HCT116 (cell line): ENCODE data around the gene COX11. TPM values are rescaled to one million over a fixed set of nuclear protein-coding genes. Genes with fewer than 3 reads are reported as not detected.

ENCODE experiments used
- ATAC-seq: fragments of 200-7000 bp; cut with Tn5 transposase; 2 replicates; pipeline ENCODE4 v1.9.1; 2020; ENCODE audit warnings: mild to moderate bottlenecking, moderate library complexity
- Bru-seq: library from RNA; stranded (reverse); fragments of 400-500 nt; gene quantifications from one replicate; lab custom pipeline; 2021; lab: Mats Ljungman, UMichigan
- BruChase-seq, 2 experiments: library from RNA; stranded (reverse); fragments of 400-500 nt; gene quantifications; one replicate each; lab custom pipeline; 2021; lab: Mats Ljungman, UMichigan
- BruUV-seq: library from RNA; stranded (reverse); fragments of 400-500 nt; replicated peaks from 2 replicates; lab custom pipeline; 2021; lab: Mats Ljungman, UMichigan
- CTCF ChIA-PET: fragments of 300-600 bp; sonication (Branson Sonifier 250); formaldehyde crosslinking; loops from one replicate; lab custom pipeline; 2021; ENCODE audit warnings: antibody characterized with exemption; lab: Charles Lee
- POLR2A ChIA-PET: fragments of 300-600, 350-600 bp; sonication (Branson Sonifier 250); formaldehyde crosslinking; loops from one replicate; lab custom pipeline; 2021; ENCODE audit warnings: antibody characterized with exemption; lab: Charles Lee
- RAD21 ChIA-PET, 2 experiments: fragments of 300-600 bp; sonication (Branson Sonifier 250); formaldehyde crosslinking; loops; one replicate each; lab custom pipeline; 2023; ENCODE audit warnings: low total read pairs in 2 of 2; ENCODE audit not compliant: uncharacterized antibody in 2 of 2, unreplicated experiment in 2 of 2, low non-redundant PET in 1 of 2; lab: Charles Lee
- DNase-seq: peaks from one replicate; pipeline ENCODE4 v3.0.0-alpha.2; 2010; ENCODE audit warnings: low read depth, low spot score
- H2AFZ ChIP-seq: fragments of 200-600 bp; shearing (Covaris generic), sonication (generic); 2 replicates; pipeline ENCODE4 v1.6.1; 2017; ENCODE audit warnings: low read depth, mixed run types, mixed read lengths, antibody characterized with exemption, low read length; ENCODE audit not compliant: poor library complexity, severe bottlenecking
- H3K27ac ChIP-seq: 2 replicates; pipeline ENCODE4 v1.5.1; 2012; ENCODE audit warnings: low read depth, low read length
- H3K27me3 ChIP-seq: fragments of 200-600 bp; sonication (generic); 2 replicates; pipeline ENCODE4 v1.6.1; 2016; ENCODE audit warnings: mixed run types, low read length, mixed read lengths; ENCODE audit not compliant: insufficient read depth
- H3K36me3 ChIP-seq, 2 experiments: fragments of 200-500 bp in 1 of 2; fragments of 200-600 bp in 1 of 2; sonication (Bioruptor generic) in 1 of 2; sonication (generic) in 1 of 2; 2 replicates each; pipeline versions ENCODE4 v1.5.1 to v1.6.1; 2014 to 2016; ENCODE audit warnings: low read length in 2 of 2, inconsistent platforms in 1 of 2, mixed read lengths in 1 of 2, mixed run types in 1 of 2; ENCODE audit not compliant: insufficient read depth in 2 of 2, control insufficient read depth in 1 of 2
- H3K4me1 ChIP-seq, 2 experiments: fragments of 200-600 bp in 1 of 2; sonication (generic) in 1 of 2; 2 replicates each; pipeline versions ENCODE4 v1.5.1 to v1.6.1; 2012 to 2017; ENCODE audit warnings: low read length in 2 of 2, inconsistent platforms in 1 of 2, mild to moderate bottlenecking in 1 of 2, mixed read lengths in 1 of 2, mixed run types in 1 of 2, moderate library complexity in 1 of 2; ENCODE audit not compliant: insufficient read depth in 2 of 2, control insufficient read depth in 1 of 2
- H3K4me2 ChIP-seq: fragments of 200-600 bp; sonication (generic); 2 replicates; pipeline ENCODE4 v1.6.1; 2017; ENCODE audit warnings: mixed run types, low read length, mixed read lengths
- H3K4me3 ChIP-seq, 2 experiments: fragments of 200-600 bp in 1 of 2; sonication (generic) in 1 of 2; replicated peaks in 1 of 2; 2 replicates each; pipeline ENCODE4 v1.5.1; 2011 to 2016; ENCODE audit warnings: low read length in 2 of 2, control low read depth in 1 of 2, low read depth in 1 of 2, mild to moderate bottlenecking in 1 of 2, mixed read lengths in 1 of 2, mixed run types in 1 of 2
- H3K79me2 ChIP-seq: fragments of 200-600 bp; sonication (generic); 2 replicates; pipeline ENCODE4 v1.6.1; 2017; ENCODE audit warnings: mild to moderate bottlenecking, mixed run types, low read length, moderate library complexity, mixed read lengths; ENCODE audit not compliant: insufficient read depth
- H3K9ac ChIP-seq: fragments of 200-600 bp; sonication (generic); 2 replicates; pipeline ENCODE4 v1.6.1; 2016; ENCODE audit warnings: low read length, mixed read lengths
- H3K9me2 ChIP-seq: fragments of 200-600 bp; sonication (generic), shearing (Covaris generic); 2 replicates; pipeline ENCODE4 v1.6.1; 2017; ENCODE audit warnings: mixed run types, mild to moderate bottlenecking, moderate library complexity; ENCODE audit not compliant: insufficient read depth
- H3K9me3 ChIP-seq, 2 experiments: fragments of 200-500 bp in 1 of 2; fragments of 200-600 bp in 1 of 2; sonication (Bioruptor generic) in 1 of 2; sonication (generic) in 1 of 2; 2 replicates each; pipeline ENCODE4 v1.6.1; 2014 to 2017; ENCODE audit warnings: low read length in 2 of 2, mixed read lengths in 2 of 2, inconsistent platforms in 1 of 2, low read depth in 1 of 2, mild to moderate bottlenecking in 1 of 2, mixed run types in 1 of 2, moderate library complexity in 1 of 2; ENCODE audit not compliant: control insufficient read depth in 1 of 2, insufficient read depth in 1 of 2
- H4K20me1 ChIP-seq: fragments of 200-600 bp; sonication (generic), shearing (Covaris generic); 2 replicates; pipeline ENCODE4 v1.6.1; 2017; ENCODE audit warnings: mixed run types, mild to moderate bottlenecking, moderate library complexity; ENCODE audit not compliant: insufficient read depth
- ATF3 ChIP-seq: IDR thresholded peaks from 2 replicates; pipeline ENCODE4 v1.6.1; 2012
- CBX3 ChIP-seq: IDR thresholded peaks from 2 replicates; pipeline ENCODE4 v1.6.1; 2012; ENCODE audit warnings: low read depth
- CEBPB ChIP-seq: IDR thresholded peaks from 2 replicates; pipeline ENCODE4 v1.6.1; 2012; ENCODE audit warnings: low read depth
- EGR1 ChIP-seq: IDR thresholded peaks from 2 replicates; pipeline ENCODE4 v1.6.1; 2012; ENCODE audit warnings: low read depth
- ELF1 ChIP-seq: IDR thresholded peaks from 2 replicates; pipeline ENCODE4 v1.6.1; 2012; ENCODE audit warnings: low read depth, borderline replicate concordance
- EZH2 ChIP-seq: fragments of 200-600 bp; sonication (generic); IDR thresholded peaks from 2 replicates; pipeline ENCODE4 v1.6.1; 2017; ENCODE audit warnings: antibody characterized with exemption, mixed run types
- EZH2phosphoT487 ChIP-seq: fragments of 200-600 bp; IDR thresholded peaks from 2 replicates; pipeline ENCODE4 v1.6.1; 2018; ENCODE audit warnings: antibody characterized with exemption, borderline replicate concordance
- FOSL1 ChIP-seq: IDR thresholded peaks from 2 replicates; pipeline ENCODE4 v1.6.1; 2012; ENCODE audit warnings: low read depth
- JUND ChIP-seq: IDR thresholded peaks from 2 replicates; pipeline ENCODE4 v1.6.1; 2012
- MAX ChIP-seq: IDR thresholded peaks from 2 replicates; pipeline ENCODE4 v1.6.1; 2012
- POLR2A ChIP-seq: IDR thresholded peaks from 2 replicates; pipeline ENCODE4 v1.7.0; 2011; ENCODE audit warnings: borderline replicate concordance; ENCODE audit not compliant: insufficient read depth, insufficient read length; ENCODE audit errors: extremely low read depth
- POLR2AphosphoS5 ChIP-seq: IDR thresholded peaks from 2 replicates; pipeline ENCODE4 v1.6.1; 2011; ENCODE audit warnings: mild to moderate bottlenecking, low read depth, low read length, moderate library complexity
- RAD21 ChIP-seq: IDR thresholded peaks from 2 replicates; pipeline ENCODE4 v1.6.1; 2012; ENCODE audit warnings: low read depth, mild to moderate bottlenecking
- SIN3A ChIP-seq: IDR thresholded peaks from 2 replicates; pipeline ENCODE4 v1.6.1; 2012; ENCODE audit warnings: low read depth
- SP1 ChIP-seq: IDR thresholded peaks from 2 replicates; pipeline ENCODE4 v1.6.1; 2012; ENCODE audit warnings: low read depth
- TCF7L2 ChIP-seq: IDR thresholded peaks from 2 replicates; pipeline ENCODE4 v1.7.0; 2011; ENCODE audit warnings: borderline replicate concordance, inconsistent platforms; ENCODE audit not compliant: insufficient read depth, insufficient read length; ENCODE audit errors: extremely low read depth
- YY1 ChIP-seq: IDR thresholded peaks from 2 replicates; pipeline ENCODE4 v1.6.1; 2011; ENCODE audit warnings: low read length, low read depth, moderate library complexity, mild to moderate bottlenecking; ENCODE audit not compliant: insufficient replicate concordance; ENCODE audit errors: extremely low read depth
- ZFX ChIP-seq: fragments of 450-650 bp; IDR thresholded peaks from 2 replicates; pipeline ENCODE4 v1.6.1; 2017
- ZNF274 ChIP-seq: fragments of 200-500 bp; sonication (Bioruptor generic); IDR thresholded peaks from 2 replicates; pipeline ENCODE4 v1.6.1; 2014; ENCODE audit warnings: mild to moderate bottlenecking, low read depth, low read length, inconsistent platforms
- intact Hi-C: fragments of 100-400 bp; cut with micrococcal nuclease; formaldehyde crosslinking; loops from 2 replicates; pipeline ENCODE4 v1.10.0; 2022
- long read RNA-seq: library from polyadenylated mRNA; unstranded; transcript quantifications from one replicate; pipeline ENCODE4 v2.0.0, GENCODE V29; 2021; ENCODE audit not compliant: unreplicated experiment
- polyA plus RNA-seq: library from polyadenylated mRNA; unstranded; fragments of >200 nt; gene quantifications from 2 replicates; pipeline ENCODE4 v1.2.1, GENCODE V29; 2012; ENCODE audit warnings: missing spikeins
- total RNA-seq: library from RNA; stranded (reverse); gene quantifications from one replicate; pipeline ENCODE4 v1.2.1, GENCODE V29; 2021; ENCODE audit not compliant: unreplicated experiment
- TF ChIP-seq, protein P1 (sequence below): IDR thresholded peaks from 2 replicates; pipeline ENCODE4 v1.6.1; 2011; ENCODE audit warnings: mild to moderate bottlenecking, low read length, moderate library complexity; ENCODE audit not compliant: insufficient replicate concordance; ENCODE audit errors: extremely low read depth

The COX11 gene, protein sequence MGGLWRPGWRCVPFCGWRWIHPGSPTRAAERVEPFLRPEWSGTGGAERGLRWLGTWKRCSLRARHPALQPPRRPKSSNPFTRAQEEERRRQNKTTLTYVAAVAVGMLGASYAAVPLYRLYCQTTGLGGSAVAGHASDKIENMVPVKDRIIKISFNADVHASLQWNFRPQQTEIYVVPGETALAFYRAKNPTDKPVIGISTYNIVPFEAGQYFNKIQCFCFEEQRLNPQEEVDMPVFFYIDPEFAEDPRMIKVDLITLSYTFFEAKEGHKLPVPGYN
- total RNA-seq: 62.9 TPM
- polyA plus RNA-seq: 41.3 and 48.2 TPM in 2 replicates
- percentile 87 among the genes with signal in this experiment for Bru-seq, nascent RNA
- BruChase-seq, experiment 1, labeled RNA remaining after a 6-hour chase: percentile 95 among the genes with signal in this experiment
- percentile 90 among the genes with signal in this experiment for BruChase-seq, experiment 2, labeled RNA remaining after a 2-hour chase
- long read RNA-seq, transcript COX11-201 (4 exons, 2,497 nt): major isoform, 56 of 60 reads
- long read RNA-seq, partial matches to known transcripts: 0 of 60 reads
- long read RNA-seq, other reads (novel, unspliced or antisense): 2 of 60 reads

- H3K27me3 ChIP-seq: no peaks in the 10 kb centered on the region
- H3K9me3 ChIP-seq: no peaks in the 10 kb centered on the region
- H2AFZ ChIP-seq: peak within 1 kb of the TSS; percentile 81
- H3K9ac ChIP-seq: peak within 1 kb of the TSS; percentile 87
- ChIA-PET POLR2A (no interaction called here), RAD21 (no interaction called here), CTCF (no interaction called here)
- DNase-seq (peak; percentile 98), ATAC-seq (peak; percentile 98)
- H3K4me1 ChIP-seq: peaks cover 3 to 16% of the 10 kb centered on the region in 2 experiments; a peak in 3 of 4 replicates
- peak within 1 kb of the TSS; percentile 73 for H3K27ac ChIP-seq
- peak within 1 kb of the TSS; percentile 94 to 97 for H3K4me3 ChIP-seq
- intact Hi-C loops: loop anchor here (2.0 kb wide), 1 partner anchor 68 kb away; the partner anchor contains the start of gene TOM1L1
- no peaks in the 10 kb centered on the region for H4K20me1 ChIP-seq
- peaks cover 10 to 19% of the 10 kb centered on the region in 2 experiments; a peak in 3 of 4 replicates for H3K36me3 ChIP-seq
- peak within 1 kb of the TSS; percentile 91 for H3K4me2 ChIP-seq
- no peaks in the 10 kb centered on the region for H3K9me2 ChIP-seq
- H3K79me2 ChIP-seq: peaks cover 69% of the 10 kb centered on the region
- BruUV-seq: no TSS peak
- no peak for TF ChIP-seq ZNF274
- no peak for TF ChIP-seq CEBPB
- TF ChIP-seq RAD21: peak; percentile 35; the same call in 1 of the 2 replicates
- no peak for TF ChIP-seq ELF1
- peak; percentile 51; the same call in 1 of the 2 replicates for TF ChIP-seq SP1
- TF ChIP-seq, protein P1, sequence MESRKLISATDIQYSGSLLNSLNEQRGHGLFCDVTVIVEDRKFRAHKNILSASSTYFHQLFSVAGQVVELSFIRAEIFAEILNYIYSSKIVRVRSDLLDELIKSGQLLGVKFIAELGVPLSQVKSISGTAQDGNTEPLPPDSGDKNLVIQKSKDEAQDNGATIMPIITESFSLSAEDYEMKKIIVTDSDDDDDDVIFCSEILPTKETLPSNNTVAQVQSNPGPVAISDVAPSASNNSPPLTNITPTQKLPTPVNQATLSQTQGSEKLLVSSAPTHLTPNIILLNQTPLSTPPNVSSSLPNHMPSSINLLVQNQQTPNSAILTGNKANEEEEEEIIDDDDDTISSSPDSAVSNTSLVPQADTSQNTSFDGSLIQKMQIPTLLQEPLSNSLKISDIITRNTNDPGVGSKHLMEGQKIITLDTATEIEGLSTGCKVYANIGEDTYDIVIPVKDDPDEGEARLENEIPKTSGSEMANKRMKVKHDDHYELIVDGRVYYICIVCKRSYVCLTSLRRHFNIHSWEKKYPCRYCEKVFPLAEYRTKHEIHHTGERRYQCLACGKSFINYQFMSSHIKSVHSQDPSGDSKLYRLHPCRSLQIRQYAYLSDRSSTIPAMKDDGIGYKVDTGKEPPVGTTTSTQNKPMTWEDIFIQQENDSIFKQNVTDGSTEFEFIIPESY: peak; percentile 100
- TF ChIP-seq TCF7L2: peak; percentile 43
- TF ChIP-seq YY1: peak; percentile 75
- TF ChIP-seq CBX3: no peak; the same call in 1 of the 2 replicates
- TF ChIP-seq EGR1: peak; percentile 21; the same call in 1 of the 2 replicates
- no peak for TF ChIP-seq FOSL1
- peak; percentile 67; the same call in 1 of the 2 replicates for TF ChIP-seq ZFX
- TF ChIP-seq POLR2AphosphoS5: peak; percentile 99
- TF ChIP-seq SIN3A: peak; percentile 85
- peak; percentile 54 for TF ChIP-seq MAX
- no peak for TF ChIP-seq ATF3
- no peak for TF ChIP-seq JUND
- no peak for TF ChIP-seq EZH2phosphoT487
- TF ChIP-seq POLR2A: peak; percentile 97
- TF ChIP-seq EZH2: no peak
These were observed at the start of gene COX11, which contains the start of gene STXBP4 for GRCh38 chr17:54968262-54968987. Gene COX11, minus strand, starts transcription at chr17:54968654. Its CDS starts 8 bp downstream, at chr17:54968646. Gene STXBP4, plus strand, starts transcription at chr17:54968765. Its CDS starts 17,455 bp downstream, at chr17:54986220.
